CD4-positive, alpha-beta memory T cell (primary cell): ENCODE measurements around the gene C1orf174. TPM values are rescaled to one million over a fixed set of nuclear protein-coding genes. Genes with fewer than 3 reads are reported as not detected.
"Not testable (repeated sequence)": the region's sequence is repeated elsewhere in the genome, so short reads cannot be mapped to it uniquely, and the experiment has no call there.

Experiments used
- CTCF ChIA-PET: fragments of 350-600 bp; sonication (Branson Sonifier 250); formaldehyde crosslinking; loops from one replicate; lab custom pipeline; 2021; ENCODE audit warnings: inconsistent platforms; ENCODE audit not compliant: partially characterized antibody; lab: Charles Lee
- POLR2A ChIA-PET: fragments of 350-600 bp; sonication (Branson Sonifier 250); formaldehyde crosslinking; loops from one replicate; lab custom pipeline; 2021; ENCODE audit not compliant: partially characterized antibody; lab: Charles Lee
- DNase-seq, 5 donors: peaks; one replicate each; pipeline versions ENCODE4 v3.0.0 to v3.0.0-alpha.2; 2020 to 2022; ENCODE audit warnings: mixed read lengths in 1 of 5
- H3K27ac ChIP-seq: one replicate; pipeline ENCODE4 v1.7.0; 2013; ENCODE audit warnings: low read depth, low read length
- H3K27me3 ChIP-seq: 2 replicates; pipeline ENCODE4 v1.7.0; 2013; ENCODE audit warnings: mild to moderate bottlenecking, low read length, moderate library complexity; ENCODE audit not compliant: insufficient read depth
- H3K36me3 ChIP-seq: 2 replicates; pipeline ENCODE4 v1.7.0; 2013; ENCODE audit warnings: mild to moderate bottlenecking, low read length, moderate library complexity; ENCODE audit not compliant: insufficient read depth
- H3K4me1 ChIP-seq: 2 replicates; pipeline ENCODE4 v1.7.0; 2013; ENCODE audit warnings: mild to moderate bottlenecking, low read length, moderate library complexity; ENCODE audit not compliant: insufficient read depth
- H3K4me3 ChIP-seq, 2 donors: one replicate each; pipeline ENCODE4 v1.7.0; 2013; ENCODE audit warnings: low read length in 2 of 2, mild to moderate bottlenecking in 1 of 2
- H3K9me3 ChIP-seq, 2 donors: one replicate each; pipeline ENCODE4 v1.7.0; 2013; ENCODE audit warnings: low read length in 2 of 2, control low read depth in 1 of 2; ENCODE audit not compliant: control insufficient read depth in 1 of 2
- H3K27ac Mint-ChIP-seq, 7 donors: one replicate each; pipeline ENCODE4 v1.8.0; 2020 to 2021; ENCODE audit warnings: mixed read lengths in 7 of 7, mild to moderate bottlenecking in 6 of 7, inconsistent platforms in 3 of 7, moderate library complexity in 3 of 7
- H3K27me3 Mint-ChIP-seq, 2 donors: one replicate each; pipeline ENCODE4 v1.8.0; 2020 to 2021; ENCODE audit warnings: mixed read lengths in 2 of 2
- H3K36me3 Mint-ChIP-seq, 2 donors: one replicate each; pipeline ENCODE4 v1.8.0; 2020 to 2021; ENCODE audit warnings: mixed read lengths in 2 of 2, inconsistent platforms in 1 of 2, mild to moderate bottlenecking in 1 of 2
- H3K4me1 Mint-ChIP-seq, 4 donors: one replicate each; pipeline ENCODE4 v1.8.0; 2020 to 2021; ENCODE audit warnings: mixed read lengths in 4 of 4, mild to moderate bottlenecking in 1 of 4
- H3K4me3 Mint-ChIP-seq, 8 donors: one replicate each; pipeline ENCODE4 v1.8.0; 2020 to 2021; ENCODE audit warnings: mixed read lengths in 8 of 8, mild to moderate bottlenecking in 7 of 8, moderate library complexity in 6 of 8, inconsistent platforms in 3 of 8
- H3K9me3 Mint-ChIP-seq, 8 donors: one replicate each; pipeline ENCODE4 v1.8.0; 2020 to 2021; ENCODE audit warnings: mixed read lengths in 8 of 8, mild to moderate bottlenecking in 5 of 8, inconsistent platforms in 3 of 8, moderate library complexity in 1 of 8
- intact Hi-C: fragments of 100-400 bp; cut with micrococcal nuclease; formaldehyde crosslinking; loops from one replicate; pipeline ENCODE4 v1.15.1; 2023
- polyA plus RNA-seq, 2 donors: library from polyadenylated mRNA; unstranded; fragments of 300-500 nt; fragmentation: Illumina TruSeq; gene quantifications; one replicate each; pipeline ENCODE4 v1.2.3, GENCODE V29; 2021
- total RNA-seq, 2 experiments: library from RNA; stranded (reverse); gene quantifications; one replicate each; pipeline ENCODE4 v1.2.3, GENCODE V29; 2021

Gene C1orf174
- total and polyA plus RNA-seq, 4 experiments from 2014 or later, result 21.8 to 36.0 (median 34.3) TPM

GRCh38 chr1:3918966-3919611 lies 19.0 kb upstream of the C1orf174 start:
- H3K27ac ChIP-seq, result no peak overlapping the region
- no peak overlapping the region for H3K4me3 ChIP-seq
- no peaks in the 10 kb centered on the region for H3K9me3 Mint-ChIP-seq
- H3K27ac Mint-ChIP-seq, result no peak overlapping the region
- H3K4me3 Mint-ChIP-seq, result no peak overlapping the region
- H3K27me3 Mint-ChIP-seq, result peaks cover 3 to 6% of the 10 kb centered on the region in 2 donors
- CTCF ChIA-PET, result no interaction called here
- H3K36me3 Mint-ChIP-seq, result no peaks in the 10 kb centered on the region
- DNase-seq, result no peak
- peaks cover 1 to 17% (median 7%) of the 10 kb centered on the region in 4 donors for H3K4me1 Mint-ChIP-seq
- H3K4me1 ChIP-seq, result no peaks in the 10 kb centered on the region
- POLR2A ChIA-PET, result no interaction called here
- H3K36me3 ChIP-seq, result no peaks in the 10 kb centered on the region
- no peaks in the 10 kb centered on the region for H3K9me3 ChIP-seq
- H3K27me3 ChIP-seq, result no peaks in the 10 kb centered on the region
- intact Hi-C loops, result no loop called here

- H3K4me1 Mint-ChIP-seq, result peaks cover 1 to 16% (median 7%) of the 10 kb centered on the region in 4 donors
- H3K9me3 Mint-ChIP-seq, intact Hi-C loops, H3K9me3 ChIP-seq, H3K4me3 Mint-ChIP-seq, H3K4me3 ChIP-seq, CTCF ChIA-PET, H3K4me1 ChIP-seq, H3K36me3 Mint-ChIP-seq, H3K27me3 Mint-ChIP-seq, H3K27ac Mint-ChIP-seq, H3K27ac ChIP-seq, H3K36me3 ChIP-seq, DNase-seq, H3K27me3 ChIP-seq, POLR2A ChIA-PET: not testable (repeated sequence)
These were observed 18.3 kb upstream of the C1orf174 start for GRCh38 chr1:3918359-3918758.

- no peaks in the 10 kb centered on the region for H3K27me3 ChIP-seq
- no peaks in the 10 kb centered on the region for H3K4me1 ChIP-seq
- H3K27me3 Mint-ChIP-seq, result peaks cover 3 to 6% of the 10 kb centered on the region in 2 donors
- CTCF ChIA-PET, result no interaction called here
- no peak overlapping the region for H3K27ac ChIP-seq
- H3K4me3 ChIP-seq, result no peak overlapping the region
- H3K36me3 Mint-ChIP-seq, result no peaks in the 10 kb centered on the region
- no peak overlapping the region for H3K27ac Mint-ChIP-seq
- H3K4me3 Mint-ChIP-seq, result no peak overlapping the region
- POLR2A ChIA-PET, result no interaction called here
- intact Hi-C loops, result no loop called here
- peaks cover 0 to 11% (median 7%) of the 10 kb centered on the region in 4 donors for H3K4me1 Mint-ChIP-seq
- no peaks in the 10 kb centered on the region for H3K36me3 ChIP-seq
- no peaks in the 10 kb centered on the region for H3K9me3 Mint-ChIP-seq
- no peak for DNase-seq
- H3K9me3 ChIP-seq, result no peaks in the 10 kb centered on the region
These were observed 17.7 kb upstream of the C1orf174 start for GRCh38 chr1:3917761-3918160.

GRCh38 chr1:3915551-3916121 lies 15.6 kb upstream of the C1orf174 start:
- Histone ChIP-seq H3K9me3 (no peaks in the 10 kb centered on the region), H3K4me1 (peaks cover 5% of the 10 kb centered on the region), H3K36me3 (no peaks in the 10 kb centered on the region), H3K4me3 (no peak overlapping the region), H3K27me3 (no peaks in the 10 kb centered on the region), H3K27ac (no peak overlapping the region)
- no peak overlapping the region for H3K4me3 Mint-ChIP-seq
- no peaks in the 10 kb centered on the region for H3K9me3 Mint-ChIP-seq
- no peaks in the 10 kb centered on the region for H3K36me3 Mint-ChIP-seq
- no peak for DNase-seq
- no peak overlapping the region for H3K27ac Mint-ChIP-seq
- intact Hi-C loops, result no loop called here
- H3K27me3 Mint-ChIP-seq, result peaks cover 3 to 5% of the 10 kb centered on the region in 2 donors
- ChIA-PET POLR2A (no interaction called here), CTCF (no interaction called here)
- peaks cover 0 to 5% (median 4%) of the 10 kb centered on the region in 4 donors for H3K4me1 Mint-ChIP-seq

GRCh38 chr1:3914911-3915310 lies 14.8 kb upstream of the C1orf174 start:
- intact Hi-C loops, result no loop called here
- CTCF ChIA-PET, result no interaction called here
- no peak overlapping the region for H3K4me3 Mint-ChIP-seq

GRCh38 chr1:3914331-3914851 lies 14.3 kb upstream of the C1orf174 start:
- Histone ChIP-seq H3K27me3 (no peaks in the 10 kb centered on the region), H3K4me1 (peaks cover 5% of the 10 kb centered on the region), H3K4me3 (no peak overlapping the region), H3K36me3 (no peaks in the 10 kb centered on the region), H3K27ac (no peak overlapping the region), H3K9me3 (no peaks in the 10 kb centered on the region)
- ChIA-PET CTCF (interaction anchor here (1.1 kb wide), 1 partner anchor 70 kb away, joined by 3 read pairs; no protein-coding TSS in a partner anchor), POLR2A (no interaction called here)
- Mint-ChIP-seq H3K27ac (no peak overlapping the region), H3K36me3 (no peaks in the 10 kb centered on the region), H3K4me1 (peaks cover 0 to 5% (median 4%) of the 10 kb centered on the region in 4 donors), H3K9me3 (no peaks in the 10 kb centered on the region), H3K27me3 (peaks cover 3% of the 10 kb centered on the region in 2 donors), H3K4me3 (no peak overlapping the region)
- DNase-seq, result no peak
- intact Hi-C loops, result no loop called here

More at GRCh38 chr1:3914911-3915310, 14.8 kb upstream of the C1orf174 start:
- Histone ChIP-seq H3K4me1 (peaks cover 5% of the 10 kb centered on the region), H3K27ac (no peak overlapping the region), H3K36me3 (no peaks in the 10 kb centered on the region), H3K9me3 (no peaks in the 10 kb centered on the region), H3K27me3 (no peaks in the 10 kb centered on the region), H3K4me3 (no peak overlapping the region)
- Mint-ChIP-seq H3K9me3 (no peaks in the 10 kb centered on the region), H3K36me3 (no peaks in the 10 kb centered on the region), H3K4me1 (peaks cover 0 to 5% (median 4%) of the 10 kb centered on the region in 4 donors), H3K27me3 (peaks cover 3 to 5% of the 10 kb centered on the region in 2 donors), H3K27ac (no peak overlapping the region)
- POLR2A ChIA-PET, result no interaction called here
- DNase-seq, result no peak

GRCh38 chr1:3912809-3913685 lies 13.0 kb upstream of the C1orf174 start:
- no peak for DNase-seq
- Histone ChIP-seq H3K9me3 (no peaks in the 10 kb centered on the region), H3K36me3 (no peaks in the 10 kb centered on the region), H3K27me3 (no peaks in the 10 kb centered on the region), H3K27ac (no peak overlapping the region), H3K4me3 (no peak overlapping the region), H3K4me1 (peaks cover 5% of the 10 kb centered on the region)
- Mint-ChIP-seq H3K36me3 (no peaks in the 10 kb centered on the region), H3K4me1 (peaks cover 0 to 5% (median 4%) of the 10 kb centered on the region in 4 donors), H3K4me3 (no peak overlapping the region), H3K9me3 (no peaks in the 10 kb centered on the region), H3K27me3 (peaks cover 0 to 1% of the 10 kb centered on the region in 2 donors), H3K27ac (no peak overlapping the region)
- POLR2A ChIA-PET, result no interaction called here
- CTCF ChIA-PET, result interaction anchor here (1.1 kb wide), 1 partner anchor 71 kb away, joined by 3 read pairs; no protein-coding TSS in a partner anchor
- intact Hi-C loops, result no loop called here
